Peyer's patch (tissue), 4 donors: ENCODE measurements around the gene CCDC88C.

Experiments used
- CTCF ChIP-seq, 6 experiments: fragments of 450-650 bp in 4 of 6; fragments of 200-600 bp in 2 of 6; sonication (generic) in 1 of 6; IDR thresholded peaks; one replicate each; pipeline ENCODE4 v1.5.1; 2017 to 2019; ENCODE audit warnings: antibody characterized with exemption in 6 of 6, mild to moderate bottlenecking in 3 of 6, moderate library complexity in 1 of 6
- POLR2A ChIP-seq, 2 donors: fragments of 450-650 bp; IDR thresholded peaks; one replicate each; pipeline ENCODE4 v1.5.1; 2017; ENCODE audit warnings: antibody characterized with exemption in 2 of 2, mild to moderate bottlenecking in 2 of 2, moderate library complexity in 2 of 2

GRCh38 chr14:91438845-91439244 lies 21.2 kb upstream of the CCDC88C start:
- TF ChIP-seq CTCF (IDR thresholded peaks at IDR 0.05) (no peak), POLR2A (IDR thresholded peaks at IDR 0.05) (no peak)
